DND-41 (cell line): ENCODE results near the gene CCDC92B.

Experiments used
- EZH2 ChIP-seq: IDR thresholded peaks from 3 replicates; pipeline ENCODE4 v1.6.1; 2012; ENCODE audit warnings: borderline replicate concordance, low read depth, mild to moderate bottlenecking, moderate library complexity, low read length, inconsistent platforms; ENCODE audit not compliant: severe bottlenecking
- TF ChIP-seq, protein P1 (sequence below): IDR thresholded peaks from 2 replicates; pipeline ENCODE4 v1.5.1; 2012; ENCODE audit warnings: borderline replicate concordance, low read length, moderate library complexity, mild to moderate bottlenecking; ENCODE audit not compliant: poor library complexity, severe bottlenecking; ENCODE audit errors: extremely low read depth

- TF ChIP-seq, protein P1, sequence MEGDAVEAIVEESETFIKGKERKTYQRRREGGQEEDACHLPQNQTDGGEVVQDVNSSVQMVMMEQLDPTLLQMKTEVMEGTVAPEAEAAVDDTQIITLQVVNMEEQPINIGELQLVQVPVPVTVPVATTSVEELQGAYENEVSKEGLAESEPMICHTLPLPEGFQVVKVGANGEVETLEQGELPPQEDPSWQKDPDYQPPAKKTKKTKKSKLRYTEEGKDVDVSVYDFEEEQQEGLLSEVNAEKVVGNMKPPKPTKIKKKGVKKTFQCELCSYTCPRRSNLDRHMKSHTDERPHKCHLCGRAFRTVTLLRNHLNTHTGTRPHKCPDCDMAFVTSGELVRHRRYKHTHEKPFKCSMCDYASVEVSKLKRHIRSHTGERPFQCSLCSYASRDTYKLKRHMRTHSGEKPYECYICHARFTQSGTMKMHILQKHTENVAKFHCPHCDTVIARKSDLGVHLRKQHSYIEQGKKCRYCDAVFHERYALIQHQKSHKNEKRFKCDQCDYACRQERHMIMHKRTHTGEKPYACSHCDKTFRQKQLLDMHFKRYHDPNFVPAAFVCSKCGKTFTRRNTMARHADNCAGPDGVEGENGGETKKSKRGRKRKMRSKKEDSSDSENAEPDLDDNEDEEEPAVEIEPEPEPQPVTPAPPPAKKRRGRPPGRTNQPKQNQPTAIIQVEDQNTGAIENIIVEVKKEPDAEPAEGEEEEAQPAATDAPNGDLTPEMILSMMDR = no peak
- TF ChIP-seq EZH2 = no peak
Measured at GRCh38 chr17:2690165-2691068, 59.0 kb downstream of the CCDC92B start.
